SKM-1 (cell line): ENCODE data around the gene EPHB1.
"Not testable (repeated sequence)": the region's sequence is repeated elsewhere in the genome, so short reads cannot be mapped to it uniquely, and the experiment has no call there.

Experiments
- DNase-seq: peaks from one replicate; lab custom pipeline; 2025; ENCODE audit not compliant: unreplicated experiment; lab: John Stamatoyannopoulos, UW

EPHB1 gene

GRCh38 chr3:134776518-134776917 is 18.5 kb upstream of the EPHB1 start:
- DNase-seq, result no peak

GRCh38 chr3:134777341-134777740 is 17.7 kb upstream of the EPHB1 start:
- no peak for DNase-seq

- DNase-seq, result not testable (repeated sequence)
Observed at GRCh38 chr3:134788283-134788682, 6.8 kb upstream of the EPHB1 start.

- DNase-seq, result no peak
Observed at GRCh38 chr3:134790065-134790464, 5.0 kb upstream of the EPHB1 start.

GRCh38 chr3:134791992-134792391 is 3.1 kb upstream of the EPHB1 start:
- DNase-seq, result no peak

- DNase-seq, result no peak
Observed at GRCh38 chr3:134792700-134793099, 2.4 kb upstream of the EPHB1 start.

- DNase-seq, result no peak
Observed at GRCh38 chr3:134793562-134793961, 1.5 kb upstream of the EPHB1 start.

DNA sequence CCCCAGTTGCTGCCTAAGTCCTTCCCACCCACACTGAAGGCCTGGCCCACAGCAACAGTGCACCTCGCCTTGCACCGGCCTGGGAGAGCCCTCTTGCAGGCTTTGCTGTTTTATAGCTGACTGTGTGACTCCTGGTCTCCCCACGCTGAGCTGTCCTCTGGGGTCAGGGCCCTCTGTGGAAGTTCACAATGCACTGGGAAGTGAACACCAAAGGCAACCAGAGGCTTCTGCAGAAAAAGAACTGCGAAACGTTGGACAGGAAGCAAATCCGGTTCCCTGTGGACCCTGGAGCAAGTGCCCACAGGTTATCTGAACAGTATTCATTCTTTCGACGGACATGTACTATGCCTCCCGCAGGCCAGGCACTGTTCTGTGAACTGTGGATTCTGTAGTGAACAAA is 737 bp upstream of the EPHB1 start:
- DNase-seq, result no peak

DNA sequence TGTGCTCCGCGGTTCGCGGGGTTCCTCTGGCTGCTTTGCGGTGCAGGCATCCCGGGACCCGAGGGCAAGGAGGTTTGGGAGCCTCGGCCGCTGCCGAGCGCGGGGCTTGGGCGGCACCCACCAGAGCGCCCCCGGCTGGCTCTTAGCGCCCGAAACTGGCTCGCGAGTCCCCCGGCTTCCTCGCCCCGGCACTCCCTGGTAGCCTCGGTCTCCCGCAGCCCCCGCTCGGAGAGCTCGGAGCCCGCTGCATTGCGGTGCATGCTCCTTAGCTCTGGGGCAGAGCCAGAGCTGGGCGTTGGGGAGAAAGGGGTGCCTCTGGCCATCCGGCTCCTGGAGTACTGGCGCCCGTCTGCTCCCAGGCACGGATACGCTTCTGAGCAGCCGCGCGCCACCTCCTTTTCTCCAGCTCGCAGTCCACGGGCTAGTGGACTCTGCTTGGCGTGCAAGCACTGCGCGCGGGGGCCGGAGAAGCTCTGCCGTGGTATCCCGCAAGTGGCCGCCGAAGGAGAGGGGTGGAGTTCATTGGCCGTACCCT is 753 bp downstream of the EPHB1 start:
- no peak for DNase-seq

DNA sequence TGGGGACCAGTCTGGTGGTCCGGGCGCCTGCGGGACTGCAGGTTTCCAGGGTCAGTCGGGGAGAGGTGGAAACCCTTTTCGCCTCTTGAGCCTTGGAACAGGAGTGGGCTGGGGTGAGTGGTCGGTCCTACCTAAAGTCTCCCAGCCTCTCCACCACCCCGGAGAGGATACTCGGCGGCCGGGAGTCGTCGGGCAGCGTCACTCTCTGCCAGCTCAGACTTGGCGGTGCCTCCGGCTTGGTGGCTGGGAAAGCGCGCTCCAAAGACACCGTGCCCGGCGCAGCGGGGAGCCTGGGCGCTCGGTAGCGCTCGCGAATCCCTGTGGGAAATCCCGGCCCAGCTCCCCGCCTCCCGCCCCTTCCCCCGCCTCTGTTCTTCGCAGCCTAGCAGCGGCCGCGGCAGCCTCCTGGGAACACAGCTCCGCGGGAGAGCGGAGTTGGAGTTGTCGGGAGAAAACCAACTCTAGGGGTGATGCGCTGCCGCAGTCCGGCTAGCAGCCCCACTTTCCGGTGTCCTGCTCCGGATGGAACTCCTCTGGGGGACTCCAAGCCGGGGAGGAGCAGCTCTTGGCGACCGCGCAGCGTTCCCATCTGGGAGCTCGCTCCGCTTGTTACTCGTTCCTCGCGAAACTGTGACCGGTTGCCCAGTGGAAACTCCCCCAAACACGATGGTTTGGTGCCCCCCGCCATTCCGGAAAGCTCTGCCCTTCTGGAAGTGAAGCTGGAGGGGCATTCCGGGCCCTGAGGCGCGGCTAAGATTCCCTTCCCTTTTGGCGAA is 1.4 kb downstream of the EPHB1 start:
- DNase-seq, result no peak

DNA sequence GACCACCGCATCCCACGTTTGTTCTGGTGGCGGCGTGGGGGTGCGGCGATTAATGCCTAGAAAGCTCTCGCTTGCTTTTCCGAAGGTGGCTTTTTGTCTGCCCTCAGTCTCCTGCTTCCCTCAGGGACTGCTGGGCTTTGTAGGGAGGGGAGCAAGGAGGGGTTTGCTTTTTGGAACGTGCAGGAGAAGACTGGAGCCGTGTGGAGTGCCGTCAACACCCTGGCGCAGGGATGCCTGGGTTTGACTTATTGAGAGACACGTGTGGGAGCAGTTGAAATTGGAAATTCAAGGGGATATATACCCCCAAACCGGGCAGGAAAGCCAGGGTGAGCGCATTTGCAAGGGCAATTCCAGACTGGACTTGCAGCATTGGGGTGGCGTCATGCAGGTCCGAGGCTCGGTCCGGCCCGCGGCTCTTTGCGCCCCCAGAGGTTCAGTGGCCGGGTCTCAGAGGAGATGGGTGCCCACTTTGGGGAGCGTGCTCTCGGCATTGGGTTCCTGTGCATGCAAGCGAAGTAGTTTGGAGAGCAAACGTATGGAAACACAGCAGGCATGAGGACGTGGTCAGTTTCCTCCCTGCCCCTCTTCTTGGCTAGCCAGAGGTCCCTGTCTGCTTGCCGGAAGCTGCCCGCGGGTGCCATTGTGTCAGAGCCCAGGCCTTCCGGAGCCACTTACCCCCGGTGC is 2.1 kb downstream of the EPHB1 start:
- DNase-seq, result no peak

DNA sequence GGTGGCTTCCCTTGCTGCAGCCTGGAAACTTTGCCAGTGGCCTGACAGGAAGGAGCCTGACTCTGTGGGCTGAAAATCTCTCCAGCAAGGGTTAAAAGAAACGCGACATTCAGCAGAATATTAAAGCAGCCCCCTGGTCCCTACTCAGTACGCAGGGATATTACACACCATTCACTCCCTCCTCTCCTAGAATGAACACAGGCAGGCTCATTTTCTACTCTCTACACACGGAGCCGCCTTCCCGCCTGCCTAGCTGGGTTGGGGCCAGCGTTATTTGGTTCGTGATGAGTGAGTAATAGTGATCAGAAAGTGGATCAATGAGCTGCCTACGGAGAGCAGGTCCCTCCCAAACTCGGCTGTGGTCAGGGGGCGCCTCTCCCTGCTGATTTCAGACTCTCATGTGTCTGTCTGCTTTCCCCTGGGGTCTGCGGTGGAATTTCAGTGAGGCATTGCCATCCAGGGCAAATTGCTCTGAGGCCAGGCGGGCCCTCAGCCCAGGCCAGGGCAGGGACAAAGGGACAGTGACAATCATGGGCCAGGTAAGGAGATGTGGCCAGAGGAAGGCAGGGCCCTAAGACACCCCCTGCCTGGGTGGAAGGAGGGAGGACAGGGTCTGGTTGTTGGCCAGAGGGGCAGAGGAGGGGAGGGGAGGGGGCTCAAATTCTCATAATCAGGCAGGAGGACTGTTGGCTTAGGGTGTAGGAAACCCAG is 2.8 kb downstream of the EPHB1 start:
- DNase-seq, result no peak

GRCh38 chr3:134798681-134799311 is 3.7 kb downstream of the EPHB1 start:
- no peak for DNase-seq

DNA sequence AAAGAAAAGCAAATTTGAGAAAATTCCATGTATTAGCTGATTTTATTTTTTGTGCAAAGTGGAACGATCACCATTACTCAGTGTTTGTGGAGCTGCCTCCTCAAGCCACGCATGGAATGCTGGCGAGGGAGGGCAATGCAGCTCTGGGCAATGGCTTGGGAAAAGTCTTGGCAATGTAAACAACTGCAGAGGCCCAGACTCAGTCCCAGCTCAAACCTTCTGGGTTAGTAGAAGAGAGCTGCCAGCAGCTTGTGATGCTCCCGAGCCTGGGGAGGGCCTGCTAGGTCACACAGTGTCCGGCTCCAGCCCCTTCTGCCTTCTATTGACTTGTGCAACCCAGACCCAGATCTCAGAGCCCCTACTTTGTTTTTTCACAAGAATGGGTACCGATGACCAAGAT is 4.3 kb downstream of the EPHB1 start:
- no peak for DNase-seq

GRCh38 chr3:134801204-134801958 is 6.3 kb downstream of the EPHB1 start:
- DNase-seq, result no peak

GRCh38 chr3:134802428-134803050 is 7.5 kb downstream of the EPHB1 start:
- no peak for DNase-seq

DNA sequence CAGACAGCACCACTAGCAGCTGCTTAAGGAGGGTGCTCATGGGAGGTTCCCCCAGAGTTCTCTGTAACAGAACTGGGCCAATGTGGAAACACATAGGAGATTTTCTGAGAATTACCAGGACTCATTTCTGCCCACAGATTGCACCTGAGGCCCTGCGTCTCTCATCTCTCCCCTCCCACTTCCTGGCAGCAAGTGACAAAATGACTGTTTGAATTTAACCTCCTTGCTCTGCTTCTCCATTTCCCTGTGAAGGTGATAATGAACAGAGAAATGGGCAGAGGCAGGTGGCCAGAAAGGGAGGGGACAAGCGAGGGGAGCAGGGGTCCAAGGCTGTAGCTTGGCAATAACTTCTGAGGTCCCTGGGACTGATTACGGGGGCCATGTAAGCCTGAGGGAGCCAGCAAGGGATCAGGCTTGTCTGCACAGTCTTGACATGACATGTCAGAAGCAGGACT is 8.0 kb downstream of the EPHB1 start:
- no peak for DNase-seq

GRCh38 chr3:134803652-134804051 is 8.6 kb downstream of the EPHB1 start:
- no peak for DNase-seq

- no peak for DNase-seq
Observed at GRCh38 chr3:134804508-134805480, 9.7 kb downstream of the EPHB1 start.
